ENCODE results near the gene CLSTN3.

GRCh38 chr12:7162691-7163114, 32.5 kb downstream of the CLSTN3 start:
- TF ChIP-seq CTCF (IDR thresholded peaks at IDR 0.05) = no peak
- no peak for TF ChIP-seq POLR2A (IDR thresholded peaks at IDR 0.05)
